Heart left ventricle (tissue), 16 donors: ENCODE measurements around the gene MAP4K5. TPM values are rescaled to one million over a fixed set of nuclear protein-coding genes. Genes with fewer than 3 reads are reported as not detected.

ENCODE experiments used
- ATAC-seq, 4 donors: fragments of 200-7000 bp; cut with Tn5 transposase; one replicate each; pipeline ENCODE4 v1.9.1; 2020 to 2022; ENCODE audit warnings: moderate library complexity in 4 of 4, mild to moderate bottlenecking in 3 of 4, moderate number of reproducible peaks in 1 of 4
- DNase-seq, 5 donors: peaks; one replicate each; pipeline ENCODE4 v3.0.0-alpha.2; 2020
- H3K27ac ChIP-seq, 12 donors: fragments of 200-600 bp; sonication (generic) in 4 of 12; one replicate each; pipeline versions ENCODE4 v1.5.0 to v1.8.0; 2016 to 2022; ENCODE audit warnings: mild to moderate bottlenecking in 2 of 12
- H3K27me3 ChIP-seq, 9 donors: fragments of 200-600 bp; sonication (generic) in 2 of 9; one replicate each; pipeline versions ENCODE4 v1.5.1 to v1.8.0; 2016 to 2022; ENCODE audit warnings: mild to moderate bottlenecking in 3 of 9
- H3K36me3 ChIP-seq, 9 donors: fragments of 200-600 bp; sonication (generic) in 2 of 9; one replicate each; pipeline versions ENCODE4 v1.5.0 to v1.8.0; 2018 to 2022; ENCODE audit warnings: mild to moderate bottlenecking in 2 of 9
- H3K4me1 ChIP-seq, 12 donors: fragments of 200-600 bp; sonication (generic) in 4 of 12; one replicate each; pipeline versions ENCODE4 v1.5.0 to v1.8.0; 2016 to 2022; ENCODE audit warnings: mild to moderate bottlenecking in 3 of 12
- H3K4me3 ChIP-seq, 12 donors: fragments of 200-600 bp; sonication (generic) in 4 of 12; one replicate each; pipeline versions ENCODE4 v1.5.0 to v1.8.0; 2017 to 2022; ENCODE audit warnings: mild to moderate bottlenecking in 9 of 12, moderate library complexity in 4 of 12
- H3K9me3 ChIP-seq, 12 donors: fragments of 200-600 bp; sonication (generic) in 4 of 12; one replicate each; pipeline versions ENCODE4 v1.5.0 to v1.8.0; 2016 to 2022; ENCODE audit warnings: mild to moderate bottlenecking in 1 of 12
- CTCF ChIP-seq, 12 donors: fragments of 200-600 bp; sonication (generic) in 4 of 12; IDR thresholded peaks; one replicate each; pipeline versions ENCODE4 v1.5.0 to v1.8.0; 2018 to 2022; ENCODE audit warnings: antibody characterized with exemption in 12 of 12, mild to moderate bottlenecking in 5 of 12
- POLR2A ChIP-seq, 2 donors: fragments of 450-650 bp; IDR thresholded peaks; one replicate each; pipeline ENCODE4 v1.6.1; 2017; ENCODE audit warnings: antibody characterized with exemption in 2 of 2, mild to moderate bottlenecking in 2 of 2, moderate library complexity in 2 of 2
- WGBS, 4 donors: extraction: QIAGEN DNeasy Blood & Tissue Kit in 2 of 4; methylation state at CpG; one replicate each; pipeline versions ENCODE4 v1.1.5 to v1.1.7; 2013 to 2018; 5-methylcytosine and 5-hydroxymethylcytosine counted together
- intact Hi-C, 10 donors: fragments of 100-400 bp; cut with DNase I; formaldehyde crosslinking; loops; one replicate each; pipeline versions ENCODE4 v1.11.1 to v1.14.2; 2022
- polyA plus RNA-seq, 2 donors: library from polyadenylated mRNA; stranded (reverse); fragments of 200-250 nt; gene quantifications; one replicate each; pipeline ENCODE4 v1.2.3, GENCODE V29; 2013
- total RNA-seq, 9 donors: library from RNA; depleted of rRNA in 2 of 9; stranded (reverse); fragments of >200 nt in 2 of 9; fragmentation: NEBNext Ultra II Directional in 3 of 9; extraction: Animal tissue kit (Norgen Biotek cat#: 25700) in 3 of 9; gene quantifications; one replicate each; pipeline versions ENCODE4 v1.1.0 to v1.2.4, GENCODE V29; 2016 to 2023
- donor health status: ischemic (EF 13 %, LVEDD 7.1; RV severe dilation, severe dysfunction).
- donor health status: healthy with polysubstance abuse.
- donor health status: DM: no; HTN: yes; CAD: no.
- donor health status: DM: no; HTN: no; CAD: no.
- donor health status: ischemic (EF 25% LVEDD 6.9; RV normal size, moderate dysfunction).
- donor health status: ischemic (EF 25% LVEDD 5.7; RV mildly dilated, moderate dysfunction).
- donor health status: healthy.
- donor health status: DM: yes; HTN: yes; CAD: no.
- donor health status: ischemic (EF 35%, LVEDD 5.7; RV mildly dilated, moderate dysfunction).
- donor health status: nonischemic (EF 11% LVEDD 7.7; RV severe dilation, severe dysfunction).
- donor health status: DM: yes; HTN: yes; CAD: no.
- donor health status: PGD.
- donor health status: ischemic (EF 29% LVEDD 5.4; RV normal size, mild dysfunction).
- donor health status: nonischemic (EF 23%, LVEDD 6.1; RV moderate dilation, normal function).

The MAP4K5 gene
- total and polyA plus RNA-seq, 11 donors, result 4.7 to 43.3 (median 16.6) TPM

DNA sequence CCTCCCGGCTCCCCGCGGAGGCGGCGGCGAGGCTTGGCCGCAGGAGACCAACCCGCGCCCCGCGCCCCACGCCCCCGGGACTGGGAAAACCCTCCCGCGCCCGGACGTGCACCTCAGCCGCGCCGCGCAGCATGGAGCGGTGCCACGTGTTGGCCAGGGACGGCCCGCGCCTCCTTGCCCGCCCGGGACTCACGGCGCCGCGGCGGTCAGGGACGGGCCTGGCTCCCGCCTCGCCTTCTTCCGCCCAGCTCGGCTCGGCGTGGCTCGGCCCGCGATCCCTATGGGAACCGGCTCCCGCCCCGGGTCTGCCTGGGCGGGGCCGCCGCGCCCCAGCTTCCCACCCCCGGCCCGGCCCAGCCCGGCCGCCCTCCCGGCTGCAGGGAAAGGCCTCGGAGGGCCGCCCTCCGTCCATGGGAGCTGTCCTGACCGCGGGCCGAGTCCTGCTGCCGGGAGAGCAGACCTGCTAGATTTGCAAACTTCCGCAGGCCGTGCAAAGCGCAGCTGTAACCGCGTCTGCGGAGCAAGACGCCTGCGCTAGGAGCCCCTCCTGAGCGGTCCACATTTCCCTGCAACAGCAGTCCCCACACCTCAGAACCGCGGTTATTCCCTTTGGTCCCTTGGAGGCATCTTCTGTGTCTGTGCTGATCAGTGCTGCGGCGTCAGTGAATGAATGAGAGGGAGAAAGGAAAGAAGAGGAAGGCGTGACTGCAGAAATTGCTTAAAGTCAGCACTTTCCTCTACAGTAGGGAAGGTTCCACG, 135.6 kb downstream of the MAP4K5 start, which contains the start of gene CDKL1:
Gene CDKL1 (minus strand): TSS at position 251 of the 759 bp plus-strand sequence. CDS start 1,013 bp downstream, outside the sequence.
- ATAC-seq (peak; percentile 68 to 95 (median 89)), DNase-seq (peak; percentile 64 to 86 (median 68))
- peak in 1 of 2 donors; percentile 28 for TF ChIP-seq POLR2A (IDR thresholded peaks at IDR 0.05)
- TF ChIP-seq CTCF (IDR thresholded peaks at IDR 0.05), result peak in 1 of 12 donors; percentile 5
- Histone ChIP-seq H3K27me3 (no peaks in the 10 kb centered on the region), H3K36me3 (no peaks in the 10 kb centered on the region), H3K27ac (peak within 1 kb of the TSS in 11 of 12 donors; percentile 44 to 89 (median 72)), H3K4me3 (peak within 1 kb of the TSS; percentile 49 to 92 (median 66)), H3K4me1 (peaks cover 3 to 26% (median 9%) of the 10 kb centered on the region in 12 donors), H3K9me3 (no peaks in the 10 kb centered on the region)
- WGBS, 4 donors, result 0 to 1% (median 1%) methylated on average over 24 to 77 of the region's 77 CpGs
- intact Hi-C loops, result loop anchor here in 6 of 10 donors (5.0 to 10.0 kb wide), 7 partner anchors 50 to 135 kb away; partner anchors contain the start of genes DMAC2L (in 1 of the 6), L2HGDH (in 1 of the 6) and MAP4K5 (in 1 of the 6)

- 75 to 80% (median 79%) methylated on average over 5 of the region's 5 CpGs for WGBS, 4 donors
- no peak for ATAC-seq
- Histone ChIP-seq H3K4me1 (peaks cover 3 to 26% (median 9%) of the 10 kb centered on the region in 12 donors), H3K9me3 (no peaks in the 10 kb centered on the region), H3K4me3 (peak overlapping the region in 10 of 12 donors; percentile 7 to 92 (median 70)), H3K27me3 (no peaks in the 10 kb centered on the region), H3K36me3 (no peaks in the 10 kb centered on the region), H3K27ac (peak overlapping the region in 4 of 12 donors; percentile 44 to 89 (median 83))
- intact Hi-C loops, result loop anchor here in 6 of 10 donors (5.0 to 10.0 kb wide), 7 partner anchors 48 to 137 kb away; partner anchors contain the start of genes DMAC2L (in 1 of the 6), L2HGDH (in 1 of the 6) and MAP4K5 (in 1 of the 6)
- TF ChIP-seq POLR2A (IDR thresholded peaks at IDR 0.05) (no peak), CTCF (IDR thresholded peaks at IDR 0.05) (no peak)
- DNase-seq, result peak in 2 of 5 donors; percentile 26 to 43
Measured at GRCh38 chr14:50395448-50395847, 136.9 kb downstream of the MAP4K5 start.

- DNase-seq (no peak), ATAC-seq (no peak)
- Histone ChIP-seq H3K4me1 (peaks cover 3 to 22% (median 9%) of the 10 kb centered on the region in 12 donors), H3K4me3 (no peak overlapping the region), H3K27ac (no peak overlapping the region), H3K27me3 (no peaks in the 10 kb centered on the region), H3K36me3 (no peaks in the 10 kb centered on the region), H3K9me3 (no peaks in the 10 kb centered on the region)
- TF ChIP-seq CTCF (IDR thresholded peaks at IDR 0.05) (no peak), POLR2A (IDR thresholded peaks at IDR 0.05) (no peak)
- 95 to 97% (median 96%) methylated on average over 5 of the region's 5 CpGs for WGBS, 4 donors
- intact Hi-C loops, result loop anchor here in 6 of 10 donors (5.0 to 10.0 kb wide), 7 partner anchors 47 to 138 kb away; partner anchors contain the start of genes DMAC2L (in 1 of the 6), L2HGDH (in 1 of the 6) and MAP4K5 (in 1 of the 6)
Measured at GRCh38 chr14:50394713-50395112, 137.7 kb downstream of the MAP4K5 start.
